NB4 (cell line): ENCODE measurements around the gene MFAP4.

Experiments used
- CTCF ChIP-seq: IDR thresholded peaks from one replicate; pipeline ENCODE4 v1.5.1; 2012; ENCODE audit warnings: low read depth, low read length
- MYC ChIP-seq: IDR thresholded peaks from 2 replicates; pipeline ENCODE4 v1.6.1; 2011; ENCODE audit warnings: low read depth, low read length
- POLR2A ChIP-seq: IDR thresholded peaks from 2 replicates; pipeline ENCODE4 v1.6.1; 2011; ENCODE audit warnings: mild to moderate bottlenecking; ENCODE audit not compliant: insufficient read length; ENCODE audit errors: extremely low read depth

- no peak for TF ChIP-seq CTCF
- TF ChIP-seq POLR2A: no peak
- TF ChIP-seq MYC: no peak
Measured at GRCh38 chr17:19380481-19381301, 6.3 kb downstream of the MFAP4 start.
